NCI-H1436 (cell line): ENCODE measurements around the gene MINDY3.

ENCODE experiments used
- DNase-seq: peaks from one replicate; lab custom pipeline; 2025; lab: John Stamatoyannopoulos, UW

MINDY3 gene

GRCh38 chr10:15805395-15806058 lies 54.8 kb downstream of the MINDY3 start:
- DNase-seq, result no peak

GRCh38 chr10:15804109-15804508 lies 56.2 kb downstream of the MINDY3 start:
- DNase-seq, result no peak

DNA sequence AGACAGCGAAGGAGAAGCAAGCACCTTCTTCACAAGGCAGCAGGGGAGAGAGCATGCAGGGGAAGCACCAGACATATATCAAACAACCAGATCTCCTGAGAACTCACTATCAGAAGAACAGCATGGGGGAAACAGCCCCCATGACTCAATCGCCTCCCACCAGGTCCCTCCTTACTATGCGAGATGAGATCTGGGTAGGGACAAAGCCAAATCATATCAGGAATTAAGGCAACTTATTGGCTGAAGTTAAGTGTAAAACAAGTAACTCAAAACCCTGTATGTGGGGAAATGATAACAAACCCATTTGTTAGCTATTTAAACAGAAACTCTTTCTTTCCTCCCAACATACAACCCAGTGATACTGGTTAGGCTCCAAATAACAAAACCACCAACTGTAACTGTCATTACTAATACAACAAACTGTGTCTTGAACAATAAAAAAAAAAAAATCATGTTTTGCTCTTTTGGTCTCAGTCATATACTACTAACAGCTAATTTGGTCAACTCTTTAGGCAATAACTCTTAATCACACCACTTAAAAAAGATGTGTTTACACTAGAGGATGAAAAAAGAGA lies 57.8 kb downstream of the MINDY3 start:
- no peak for DNase-seq

- DNase-seq, result no peak
Measured at GRCh38 chr10:15801641-15802040, 58.7 kb downstream of the MINDY3 start.

DNA sequence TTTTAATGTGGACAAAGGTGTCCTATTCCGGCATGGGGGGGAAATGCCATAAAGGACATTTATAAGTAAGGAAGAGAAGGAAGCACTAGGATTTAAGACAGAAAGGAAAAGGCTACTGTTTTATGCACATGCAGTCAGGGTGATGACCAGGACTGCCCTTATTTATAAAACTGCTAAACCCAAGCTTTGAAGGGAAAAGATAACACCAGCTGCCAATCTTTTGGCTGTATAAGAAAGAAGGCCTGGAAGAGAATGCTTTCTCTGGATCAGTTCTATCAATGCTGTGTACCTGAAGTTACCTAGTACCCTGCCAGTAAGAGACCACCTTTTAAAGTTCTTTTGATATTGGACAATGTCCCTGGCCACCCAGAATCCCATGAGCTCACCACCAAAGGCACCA lies 59.2 kb downstream of the MINDY3 start:
- DNase-seq, result no peak

- DNase-seq, result no peak
Measured at GRCh38 chr10:15797346-15797745, 63.0 kb downstream of the MINDY3 start.

GRCh38 chr10:15796762-15797161 lies 63.5 kb downstream of the MINDY3 start:
- DNase-seq, result no peak

- no peak for DNase-seq
Measured at GRCh38 chr10:15796098-15796759, 64.1 kb downstream of the MINDY3 start.

- DNase-seq, result no peak
Measured at GRCh38 chr10:15795036-15795792, 65.1 kb downstream of the MINDY3 start.

DNA sequence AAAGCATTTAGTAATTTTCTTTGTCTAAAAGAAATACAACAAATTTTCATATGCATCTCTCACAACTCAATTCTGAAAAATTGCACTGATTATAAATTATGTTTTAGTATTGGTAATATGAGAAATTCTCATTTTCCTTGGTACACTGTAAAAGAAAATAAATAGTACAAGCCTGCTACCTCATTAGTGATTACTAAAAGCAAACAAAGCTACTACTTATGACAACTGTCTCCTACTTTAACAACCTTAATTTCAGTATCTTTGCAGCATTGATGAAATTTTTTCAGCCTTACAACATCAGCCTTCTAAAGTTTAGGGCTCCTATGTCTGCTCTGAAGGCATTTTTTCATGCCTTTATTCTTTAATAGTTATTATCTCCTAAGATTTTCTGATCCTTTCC lies 65.7 kb downstream of the MINDY3 start:
- no peak for DNase-seq

GRCh38 chr10:15793664-15794063 lies 66.6 kb downstream of the MINDY3 start:
- no peak for DNase-seq

- no peak for DNase-seq
Measured at GRCh38 chr10:15792777-15793176, 67.5 kb downstream of the MINDY3 start.

- no peak for DNase-seq
Measured at GRCh38 chr10:15791816-15792524, 68.3 kb downstream of the MINDY3 start.

- no peak for DNase-seq
Measured at GRCh38 chr10:15789793-15790525, 70.3 kb downstream of the MINDY3 start.

GRCh38 chr10:15787426-15787825 lies 72.9 kb downstream of the MINDY3 start:
- no peak for DNase-seq

DNA sequence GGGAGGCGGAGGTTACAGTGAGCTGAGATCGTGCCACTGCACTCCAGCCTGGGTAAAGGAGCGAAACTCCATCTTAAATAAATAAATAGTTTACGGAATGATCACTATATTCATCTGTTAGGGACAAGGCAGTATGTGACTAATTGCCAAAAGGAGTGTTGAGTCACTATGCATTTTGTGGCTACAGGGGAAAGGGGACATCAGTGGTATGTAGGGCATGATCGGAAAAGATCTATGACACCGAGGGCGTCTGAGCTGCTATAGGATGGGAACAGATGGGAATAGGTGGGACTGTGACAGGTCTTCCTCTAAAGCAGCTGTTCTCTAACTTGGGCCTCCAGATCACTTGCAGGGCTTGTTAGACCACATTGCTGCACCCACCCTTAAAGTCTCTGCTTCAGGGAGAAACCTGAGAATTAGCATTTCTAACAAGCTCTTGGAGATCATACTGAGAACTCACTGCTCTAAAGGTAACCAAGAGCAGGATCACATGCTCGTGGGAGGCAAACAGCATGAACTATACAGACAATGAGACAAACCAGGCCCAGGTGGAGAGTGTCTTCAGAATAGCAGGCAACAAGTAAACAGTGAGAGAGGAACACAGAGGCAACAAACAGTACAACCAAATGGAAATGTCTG lies 75.5 kb downstream of the MINDY3 start:
- DNase-seq, result no peak

DNA sequence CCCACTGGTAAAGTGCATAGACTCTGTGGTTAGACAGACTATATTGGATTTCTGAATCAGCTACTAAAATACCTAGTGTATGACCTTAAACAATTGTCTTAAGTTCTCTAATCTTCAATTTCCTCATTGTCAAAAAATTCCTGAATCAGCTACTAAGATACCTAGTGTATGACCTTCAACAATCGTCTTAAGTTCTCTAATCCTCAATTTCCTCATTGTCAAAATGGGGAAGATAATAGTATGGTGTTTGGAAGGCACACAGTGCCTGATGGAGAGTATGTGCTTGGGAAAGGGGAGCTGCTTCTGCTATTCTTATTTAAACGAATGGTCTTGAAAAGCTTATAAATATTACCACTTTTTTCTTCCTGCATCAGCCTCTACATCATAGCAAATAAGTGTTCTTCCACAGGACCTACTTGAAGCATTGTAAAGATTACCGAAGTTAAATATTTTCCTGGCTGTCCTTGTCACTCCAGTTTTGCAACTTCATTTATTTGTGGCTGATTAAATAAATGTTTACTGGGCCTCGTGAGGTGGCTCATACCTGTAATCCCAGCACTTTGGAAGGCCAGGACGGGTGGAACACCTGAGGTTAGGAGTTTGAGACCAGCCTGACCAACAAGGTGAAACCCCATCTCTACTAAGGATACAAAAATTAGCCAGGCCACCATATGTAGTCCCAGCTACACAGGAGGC lies 76.2 kb downstream of the MINDY3 start:
- DNase-seq, result no peak

GRCh38 chr10:15782851-15783250 lies 77.5 kb downstream of the MINDY3 start:
- DNase-seq, result no peak

DNA sequence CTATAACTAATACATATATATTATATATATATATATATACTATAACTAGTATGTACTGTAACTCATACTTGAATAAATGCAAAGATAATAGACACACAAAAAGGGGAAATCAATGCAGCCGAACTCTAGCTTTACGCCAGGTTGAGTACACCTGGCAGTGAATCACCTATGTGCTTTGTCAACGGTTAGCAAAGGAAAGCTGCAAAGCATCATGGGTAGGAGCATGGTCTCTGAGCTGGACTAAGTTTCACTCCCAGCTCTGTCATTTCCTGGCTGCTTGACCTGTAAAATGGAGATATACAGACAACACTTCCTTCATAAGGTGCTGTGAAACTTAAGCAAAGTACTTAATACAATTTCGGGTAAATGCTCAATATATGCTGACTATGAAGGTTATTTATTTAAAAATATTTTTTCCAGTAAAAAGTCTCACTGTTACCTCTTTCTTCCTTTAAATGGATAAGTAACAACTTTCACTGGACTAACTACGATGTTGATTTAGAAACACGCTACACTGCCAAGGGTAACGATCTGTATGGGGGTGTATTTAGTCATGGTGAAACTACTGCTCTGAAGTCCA lies 78.8 kb downstream of the MINDY3 start:
- no peak for DNase-seq
